ENCODE results near the gene MSANTD3. TPM values are rescaled to one million over a fixed set of nuclear protein-coding genes. Genes with fewer than 3 reads are reported as not detected.
"Not testable (repeated sequence)": the region's sequence is repeated elsewhere in the genome, so short reads cannot be mapped to it uniquely, and the experiment has no call there.

Gene MSANTD3
- total RNA-seq, 2 experiments from 2014 or later: 13.4 to 16.3 TPM

DNA sequence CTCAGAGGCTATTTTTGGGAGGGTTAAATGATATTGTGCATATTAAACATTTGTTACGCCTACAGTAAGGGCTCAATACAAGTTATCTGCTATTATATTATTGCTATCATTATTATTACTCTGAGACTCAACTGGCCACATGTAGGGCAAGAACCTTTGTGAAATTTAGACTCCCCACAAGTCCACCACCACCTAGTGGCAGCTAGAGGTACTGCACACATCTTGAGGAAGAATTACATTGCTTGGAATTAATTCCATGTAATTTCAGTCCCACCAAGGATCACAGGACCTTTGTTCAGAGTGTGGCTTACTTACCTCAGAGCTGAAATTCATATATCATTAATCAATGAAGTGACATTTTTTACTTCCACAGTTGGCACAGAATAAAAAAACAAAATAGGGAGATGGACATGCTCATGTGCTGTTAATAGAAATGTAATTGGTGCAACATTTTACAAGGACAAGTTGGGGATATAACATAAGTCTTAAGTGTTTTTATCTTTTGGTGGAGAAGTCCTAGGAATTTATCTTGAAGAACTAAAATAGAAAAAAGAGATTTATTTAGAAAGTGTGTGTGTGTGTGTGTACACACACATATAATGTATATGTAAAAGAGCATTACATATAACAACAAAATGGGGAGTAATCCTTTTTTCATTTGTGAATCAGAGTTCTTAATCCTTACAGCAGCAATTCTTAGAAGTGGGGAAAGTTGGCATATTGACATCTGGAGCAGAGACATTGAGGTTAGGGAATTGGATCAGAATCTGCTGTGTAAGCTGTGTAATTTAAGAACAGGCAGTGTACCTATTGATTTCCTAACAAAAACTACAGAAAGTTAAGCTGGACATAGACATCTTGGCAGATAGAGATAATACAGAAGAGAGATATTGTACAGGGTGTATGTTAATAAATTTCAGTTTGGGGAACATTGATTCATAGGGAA, 11.2 kb downstream of the MSANTD3 start:
- ChIA-PET POLR2A (interaction anchor here (0.6 kb wide), 1 partner anchor 82 kb away, joined by 3 read pairs; no protein-coding TSS in a partner anchor), CTCF (interaction anchor here (0.6 to 1.2 kb wide), 4 partner anchors 15 to 1179 kb away, joined by 3 to 4 read pairs (median 4); no protein-coding TSS in a partner anchor)
- H3K9me3 Mint-ChIP-seq: no peaks in the 10 kb centered on the region
- H3K4me1 Mint-ChIP-seq: no peaks in the 10 kb centered on the region
- no peaks in the 10 kb centered on the region for H3K36me3 Mint-ChIP-seq (ENCODE audit: low read depth)
- DNase-seq: peak; percentile 73
- no peaks in the 10 kb centered on the region for H3K27me3 Mint-ChIP-seq
- H3K4me3 Mint-ChIP-seq: no peak overlapping the region
- no peak overlapping the region for H3K27ac Mint-ChIP-seq

DNA sequence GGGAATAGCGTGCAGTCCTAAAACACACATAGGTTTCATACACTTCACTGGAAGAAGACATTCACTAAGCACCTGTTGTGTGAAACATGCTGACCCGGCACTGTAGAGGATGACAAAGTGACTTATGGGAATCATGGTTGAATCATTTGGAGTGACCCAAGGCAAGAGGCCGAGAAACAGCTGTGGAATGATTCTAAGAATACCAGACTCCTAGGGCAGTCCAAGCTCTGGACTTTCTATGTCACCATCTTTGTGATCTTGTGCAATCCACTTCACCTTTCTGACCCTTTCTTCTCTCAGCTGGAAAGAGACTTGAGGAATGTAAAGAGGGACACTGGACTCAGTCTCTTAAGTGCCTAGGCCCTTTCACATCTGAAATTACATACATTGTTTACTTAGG, 13.1 kb downstream of the MSANTD3 start:
- no peaks in the 10 kb centered on the region for H3K9me3 Mint-ChIP-seq
- H3K4me1 Mint-ChIP-seq: no peaks in the 10 kb centered on the region
- POLR2A ChIA-PET: no interaction called here
- H3K27ac Mint-ChIP-seq: no peak overlapping the region
- DNase-seq: no peak
- no peaks in the 10 kb centered on the region for H3K27me3 Mint-ChIP-seq
- CTCF ChIA-PET: interaction anchor here (1.0 to 1.1 kb wide), 3 partner anchors 10 to 647 kb away, joined by 3 to 5 read pairs (median 3); no protein-coding TSS in a partner anchor
- no peak overlapping the region for H3K4me3 Mint-ChIP-seq
- no peaks in the 10 kb centered on the region for H3K36me3 Mint-ChIP-seq (ENCODE audit: low read depth)

DNA sequence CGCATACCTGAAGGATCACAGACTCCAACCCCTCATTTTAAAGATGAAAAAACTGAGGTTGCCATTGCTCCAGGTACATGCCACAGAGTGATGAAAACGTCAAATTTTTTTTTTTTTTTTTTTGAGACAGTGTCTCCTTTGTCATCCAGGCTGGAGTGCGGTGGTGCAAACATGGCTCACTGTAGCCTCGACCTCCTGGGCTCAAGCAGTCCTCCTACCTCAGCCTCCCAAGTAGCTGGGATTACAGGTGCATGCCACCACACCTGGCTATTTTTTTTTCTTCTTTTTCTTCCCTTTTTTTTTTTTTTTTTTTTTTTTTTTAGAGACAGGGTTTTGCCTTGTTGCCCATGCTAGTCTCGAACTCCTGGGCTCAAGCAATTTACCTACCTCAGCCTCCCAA, 13.5 kb downstream of the MSANTD3 start:
- not testable (repeated sequence) for H3K4me1 Mint-ChIP-seq, H3K4me3 Mint-ChIP-seq
- CTCF ChIA-PET: interaction anchor here (0.8 to 1.1 kb wide), 3 partner anchors 9 to 647 kb away, joined by 3 to 5 read pairs (median 3); no protein-coding TSS in a partner anchor

DNA sequence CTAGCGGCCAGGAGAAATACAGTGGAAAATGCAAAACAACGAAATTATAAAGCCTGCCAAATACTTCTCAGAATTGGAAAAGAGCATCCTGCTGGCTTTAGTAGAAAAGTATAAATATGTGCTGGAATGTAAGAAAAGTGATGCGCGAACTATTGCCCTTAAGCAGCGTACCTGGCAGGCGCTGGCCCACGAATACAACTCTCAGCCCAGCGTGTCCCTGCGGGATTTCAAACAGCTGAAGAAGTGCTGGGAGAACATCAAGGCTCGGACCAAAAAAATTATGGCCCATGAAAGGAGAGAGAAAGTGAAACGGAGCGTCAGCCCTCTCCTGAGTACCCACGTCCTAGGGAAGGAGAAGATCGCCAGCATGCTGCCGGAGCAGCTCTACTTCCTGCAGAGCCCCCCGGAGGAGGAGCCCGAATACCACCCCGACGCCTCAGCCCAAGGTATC, 15.0 kb downstream of the MSANTD3 start:
- CTCF ChIA-PET: interaction anchor here (1.0 kb wide), 1 partner anchor 16 kb away, joined by 3 read pairs; no protein-coding TSS in a partner anchor
- Mint-ChIP-seq H3K36me3 (ENCODE audit: low read depth) (no peaks in the 10 kb centered on the region), H3K27me3 (no peaks in the 10 kb centered on the region), H3K9me3 (no peaks in the 10 kb centered on the region), H3K27ac (no peak overlapping the region), H3K4me3 (no peak overlapping the region), H3K4me1 (no peaks in the 10 kb centered on the region)
- no peak for DNase-seq
- POLR2A ChIA-PET: interaction anchor here (1.1 kb wide), 1 partner anchor 10 kb away, joined by 4 read pairs; no protein-coding TSS in a partner anchor

More for the DNA sequence above, 13.5 kb downstream of the MSANTD3 start:
- POLR2A ChIA-PET; H3K9me3 Mint-ChIP-seq; H3K27me3 Mint-ChIP-seq; H3K27ac Mint-ChIP-seq; H3K36me3 Mint-ChIP-seq (ENCODE audit: low read depth); DNase-seq: not testable (repeated sequence)

DNA sequence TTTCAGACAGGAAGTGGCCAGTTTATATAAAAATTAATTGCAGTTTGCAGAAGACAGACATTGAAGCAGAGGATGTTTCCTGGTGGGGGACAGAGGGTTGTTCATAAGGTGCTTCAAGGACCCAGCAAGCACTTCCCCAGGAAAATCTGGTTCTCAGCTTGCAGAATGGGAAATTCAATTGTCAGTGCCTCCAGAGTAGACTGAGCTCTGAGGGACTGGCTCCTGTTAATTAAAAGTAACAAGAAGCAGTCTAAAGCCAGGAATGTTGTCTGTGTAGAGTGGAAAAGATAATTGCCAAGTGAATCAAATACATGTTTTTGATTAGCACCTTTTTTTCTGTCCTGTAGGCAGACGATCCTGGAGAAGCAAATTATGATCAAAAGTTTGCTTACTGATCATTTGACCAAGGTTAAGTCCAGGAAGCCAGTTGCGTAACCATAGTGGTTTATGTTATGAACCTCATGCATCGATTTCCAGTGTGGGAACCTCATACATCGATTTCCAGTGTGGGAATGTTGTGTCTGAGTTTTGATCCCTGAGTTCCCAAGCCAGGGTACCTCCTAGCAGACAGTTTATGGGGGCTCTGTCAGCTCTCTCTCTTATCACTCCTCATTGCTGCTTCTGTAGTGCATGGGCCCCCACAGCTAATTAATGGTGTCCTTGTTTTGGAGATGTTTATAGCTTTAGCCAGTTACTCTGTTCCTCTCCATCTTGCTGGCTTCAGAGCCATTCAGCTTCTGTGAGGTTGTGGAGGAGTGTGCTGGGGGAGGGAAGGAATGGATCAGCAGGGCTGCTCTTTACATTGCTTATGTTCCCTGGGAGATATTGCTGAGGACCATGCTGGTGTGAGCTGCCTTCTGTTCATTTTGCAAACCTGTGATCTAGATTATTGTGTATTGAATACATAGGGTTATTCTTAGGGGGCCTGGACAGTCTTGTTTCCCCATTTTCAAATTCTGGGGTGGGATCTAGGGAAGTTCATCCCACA, 17.1 kb downstream of the MSANTD3 start:
- no peaks in the 10 kb centered on the region for H3K4me1 Mint-ChIP-seq
- CTCF ChIA-PET: no interaction called here
- no peaks in the 10 kb centered on the region for H3K9me3 Mint-ChIP-seq
- H3K27me3 Mint-ChIP-seq: no peaks in the 10 kb centered on the region
- no peaks in the 10 kb centered on the region for H3K36me3 Mint-ChIP-seq (ENCODE audit: low read depth)
- H3K27ac Mint-ChIP-seq: no peak overlapping the region
- POLR2A ChIA-PET: no interaction called here
- no peak for DNase-seq
- no peak overlapping the region for H3K4me3 Mint-ChIP-seq

DNA sequence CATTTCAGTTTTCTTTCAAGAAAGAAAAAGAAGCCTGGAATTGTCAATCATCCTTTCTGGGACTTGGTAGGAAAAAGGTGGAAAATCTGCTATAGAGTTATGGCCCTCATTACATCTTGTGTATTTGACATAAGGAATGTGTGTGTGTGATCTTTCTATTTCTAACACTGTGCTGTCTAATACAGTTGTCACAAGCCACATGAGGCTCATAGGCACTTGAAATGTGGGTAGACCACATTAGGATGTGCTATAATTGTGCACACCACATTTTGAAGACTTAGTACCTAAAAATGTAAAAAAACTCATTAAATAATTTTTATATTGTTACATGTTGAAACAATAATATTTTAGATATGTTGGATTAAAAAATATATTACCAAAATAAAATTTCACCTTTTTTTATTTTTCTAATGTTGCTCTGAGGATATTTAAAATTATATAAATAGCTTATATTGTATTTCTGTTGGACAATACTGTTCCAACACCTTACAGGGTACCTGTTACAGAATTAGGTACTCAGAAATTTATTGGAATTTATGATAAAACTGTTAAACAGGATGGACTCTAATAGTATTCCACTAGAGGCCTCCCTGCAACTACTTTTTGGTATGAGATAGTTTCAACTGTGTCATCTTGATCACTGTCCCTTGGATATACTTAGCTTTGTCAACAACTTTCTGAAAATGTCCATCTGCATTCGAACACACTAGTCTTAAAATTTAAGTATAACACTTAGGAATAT, 18.4 kb downstream of the MSANTD3 start:
- H3K27ac Mint-ChIP-seq: no peak overlapping the region
- H3K36me3 Mint-ChIP-seq (ENCODE audit: low read depth): no peaks in the 10 kb centered on the region
- no peaks in the 10 kb centered on the region for H3K4me1 Mint-ChIP-seq
- no peak overlapping the region for H3K4me3 Mint-ChIP-seq
- CTCF ChIA-PET: no interaction called here
- DNase-seq: no peak
- H3K9me3 Mint-ChIP-seq: no peaks in the 10 kb centered on the region
- POLR2A ChIA-PET: no interaction called here
- H3K27me3 Mint-ChIP-seq: no peaks in the 10 kb centered on the region

DNA sequence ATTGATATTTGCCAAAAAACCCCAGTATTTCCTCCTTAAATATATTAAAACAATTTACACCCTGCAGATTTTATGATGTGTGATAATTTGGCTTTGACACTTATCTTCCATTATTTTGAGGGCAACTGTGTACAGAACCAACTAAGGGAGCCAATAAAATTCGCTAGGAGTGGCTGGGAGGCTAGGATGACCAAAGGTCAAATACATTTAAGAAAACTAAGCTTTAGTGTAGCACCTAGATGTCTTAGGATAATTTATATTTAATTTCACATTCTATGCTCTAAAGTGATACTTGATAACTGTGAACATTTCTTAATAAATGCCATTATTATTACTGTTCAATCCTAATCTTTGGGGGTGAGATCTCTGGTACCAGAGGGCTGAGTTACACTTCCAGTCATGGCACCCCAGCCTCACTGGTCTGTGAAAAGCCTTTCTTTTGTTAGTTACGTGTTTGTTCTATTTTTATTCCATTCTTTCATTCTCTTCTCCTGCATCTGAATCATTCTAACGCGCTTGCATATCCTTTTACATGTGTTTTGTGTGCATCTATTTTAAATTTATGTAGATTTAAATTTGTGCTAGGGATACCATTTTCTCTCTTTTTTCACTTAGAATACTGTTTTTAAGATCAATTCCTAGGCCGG, 19.1 kb downstream of the MSANTD3 start:
- ChIA-PET CTCF (no interaction called here), POLR2A (no interaction called here)
- no peak overlapping the region for H3K4me3 Mint-ChIP-seq
- no peaks in the 10 kb centered on the region for H3K27me3 Mint-ChIP-seq
- H3K27ac Mint-ChIP-seq: no peak overlapping the region
- no peaks in the 10 kb centered on the region for H3K9me3 Mint-ChIP-seq
- H3K4me1 Mint-ChIP-seq: no peaks in the 10 kb centered on the region
- no peak for DNase-seq
- peaks cover 2% of the 10 kb centered on the region for H3K36me3 Mint-ChIP-seq (ENCODE audit: low read depth)

DNA sequence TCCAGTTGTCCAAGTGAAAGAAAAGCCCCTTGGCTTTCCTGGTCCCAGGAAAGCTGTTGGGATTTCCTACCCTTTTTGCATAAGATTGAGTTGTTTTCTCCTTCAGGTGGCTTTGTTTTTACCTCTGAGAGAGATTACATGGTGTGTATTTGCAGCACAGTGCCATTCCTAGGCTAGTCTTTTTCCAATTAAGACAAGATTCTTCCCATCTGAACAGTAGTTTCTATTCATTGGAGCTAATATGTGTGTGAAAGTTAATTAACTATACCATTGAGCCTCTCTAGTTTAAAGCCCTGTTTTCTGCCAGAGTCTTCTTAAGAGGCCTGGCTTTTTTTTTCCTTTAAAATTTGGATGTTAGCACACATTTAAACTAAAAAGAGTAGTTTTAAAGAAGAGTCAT, 20.1 kb downstream of the MSANTD3 start:
- no peaks in the 10 kb centered on the region for H3K27me3 Mint-ChIP-seq
- no peak for DNase-seq
- CTCF ChIA-PET: no interaction called here
- H3K4me3 Mint-ChIP-seq: no peak overlapping the region
- POLR2A ChIA-PET: no interaction called here
- H3K36me3 Mint-ChIP-seq (ENCODE audit: low read depth): peaks cover 6% of the 10 kb centered on the region
- H3K9me3 Mint-ChIP-seq: no peaks in the 10 kb centered on the region
- no peaks in the 10 kb centered on the region for H3K4me1 Mint-ChIP-seq
- H3K27ac Mint-ChIP-seq: no peak overlapping the region

DNA sequence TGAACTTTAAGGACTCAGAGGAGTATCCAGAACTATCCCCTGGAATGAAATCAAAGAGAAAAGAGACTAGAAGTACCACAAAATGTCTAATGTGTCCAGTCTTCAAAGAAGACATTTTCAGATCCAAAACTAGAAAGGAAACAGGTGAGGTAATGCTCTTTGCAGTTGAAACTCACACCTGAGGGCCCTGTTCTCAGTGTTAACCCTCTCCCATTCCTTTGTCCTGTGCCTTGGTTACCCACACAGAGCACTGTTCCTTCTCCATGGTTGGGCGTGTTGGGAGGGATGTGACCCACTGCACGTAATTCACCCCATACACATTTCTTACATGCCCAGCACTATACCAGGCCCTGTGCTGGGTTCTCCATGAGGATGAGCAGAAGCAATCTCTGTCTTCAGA, 21.3 kb downstream of the MSANTD3 start:
- H3K27ac Mint-ChIP-seq: no peak overlapping the region
- H3K4me3 Mint-ChIP-seq: no peak overlapping the region
- peaks cover 6% of the 10 kb centered on the region for H3K36me3 Mint-ChIP-seq (ENCODE audit: low read depth)
- no peaks in the 10 kb centered on the region for H3K9me3 Mint-ChIP-seq
- no peaks in the 10 kb centered on the region for H3K27me3 Mint-ChIP-seq
- ChIA-PET POLR2A (no interaction called here), CTCF (interaction anchor here (0.6 kb wide), 1 partner anchor 11 kb away, joined by 3 read pairs; no protein-coding TSS in a partner anchor)
- no peak for DNase-seq
- H3K4me1 Mint-ChIP-seq: no peaks in the 10 kb centered on the region

DNA sequence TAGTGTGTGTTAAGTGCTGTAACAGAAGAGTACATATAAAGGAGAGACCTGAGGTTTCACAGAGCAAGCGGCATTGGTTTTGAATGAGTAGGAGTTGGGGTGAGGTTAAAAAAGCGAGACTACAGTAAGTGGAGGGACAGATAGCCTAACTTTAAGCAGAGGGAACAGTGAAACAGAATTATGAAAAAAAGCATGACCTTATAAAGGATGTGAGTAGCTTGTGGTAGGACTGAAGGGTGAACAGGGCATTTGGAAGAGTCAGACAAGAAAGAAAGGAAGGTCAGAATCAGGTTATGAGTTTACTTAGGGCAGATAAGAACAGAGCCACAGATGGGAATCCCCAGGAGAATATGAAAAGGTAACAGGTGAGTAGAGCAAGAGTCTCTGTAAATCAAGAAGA, 22.5 kb downstream of the MSANTD3 start:
- Mint-ChIP-seq H3K27ac (no peak overlapping the region), H3K4me1 (no peaks in the 10 kb centered on the region), H3K9me3 (no peaks in the 10 kb centered on the region), H3K4me3 (no peak overlapping the region), H3K27me3 (no peaks in the 10 kb centered on the region), H3K36me3 (ENCODE audit: low read depth) (peaks cover 7% of the 10 kb centered on the region)
- ChIA-PET CTCF (interaction anchor here (0.5 to 0.8 kb wide), 2 partner anchors 9 to 23 kb away, joined by 3 read pairs; no protein-coding TSS in a partner anchor), POLR2A (no interaction called here)
- no peak for DNase-seq

DNA sequence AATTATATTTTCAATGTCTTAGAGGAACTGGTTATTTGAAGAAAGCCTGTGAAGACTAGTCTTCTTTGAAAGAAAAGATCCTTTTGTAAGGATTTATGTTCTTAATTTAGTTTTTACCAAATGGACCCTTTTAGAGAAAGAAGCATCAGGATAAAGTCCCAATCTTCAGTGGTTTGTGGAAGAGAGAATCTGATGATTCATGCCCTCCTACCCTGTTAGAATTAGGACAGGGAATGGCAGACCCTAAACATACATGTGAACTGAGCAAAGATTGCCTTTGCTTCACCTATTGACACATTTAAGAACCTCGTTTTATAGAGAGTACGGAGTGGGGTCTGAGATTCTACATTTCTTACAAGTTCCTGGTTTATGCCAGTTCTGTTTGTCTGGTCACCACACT, 26.0 kb downstream of the MSANTD3 start:
- ChIA-PET POLR2A (no interaction called here), CTCF (interaction anchor here (1.0 kb wide), 1 partner anchor 13 kb away, joined by 3 read pairs; no protein-coding TSS in a partner anchor)
- no peaks in the 10 kb centered on the region for H3K4me1 Mint-ChIP-seq
- no peak overlapping the region for H3K4me3 Mint-ChIP-seq
- peaks cover 7% of the 10 kb centered on the region for H3K36me3 Mint-ChIP-seq (ENCODE audit: low read depth)
- no peak overlapping the region for H3K27ac Mint-ChIP-seq
- no peaks in the 10 kb centered on the region for H3K9me3 Mint-ChIP-seq
- H3K27me3 Mint-ChIP-seq: no peaks in the 10 kb centered on the region
- no peak for DNase-seq

DNA sequence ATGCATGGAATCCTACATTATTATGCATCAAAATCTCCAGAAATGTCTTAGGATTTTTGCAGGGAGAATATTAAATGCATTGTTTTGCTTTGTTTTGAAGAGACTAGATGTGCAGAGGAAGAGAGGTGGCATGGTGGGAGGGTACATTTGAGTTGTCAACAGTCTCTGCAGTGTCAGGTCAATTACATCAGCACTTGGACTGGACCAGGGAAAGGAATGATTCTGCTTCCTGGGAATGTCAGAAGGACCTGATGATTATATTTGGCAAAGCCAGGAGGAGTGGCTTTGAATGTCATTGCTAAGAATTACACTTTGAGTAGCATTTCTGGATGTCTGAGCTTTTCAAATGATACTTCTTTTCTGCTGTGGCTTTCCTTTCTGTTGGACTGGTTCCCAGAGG, 28.5 kb downstream of the MSANTD3 start:
- CTCF ChIA-PET: no interaction called here

More for the DNA sequence above, 28.5 kb downstream of the MSANTD3 start:
- no peak for DNase-seq
- peaks cover 7% of the 10 kb centered on the region for H3K27me3 Mint-ChIP-seq
- no peaks in the 10 kb centered on the region for H3K9me3 Mint-ChIP-seq
- H3K4me1 Mint-ChIP-seq: no peaks in the 10 kb centered on the region
- H3K27ac Mint-ChIP-seq: no peak overlapping the region
- POLR2A ChIA-PET: no interaction called here
- H3K4me3 Mint-ChIP-seq: no peak overlapping the region
- peaks cover 6% of the 10 kb centered on the region for H3K36me3 Mint-ChIP-seq (ENCODE audit: low read depth)

Data from activated CD4-positive, alpha-beta T cell treated with anti-CD3 and anti-CD28 coated beads, Interleukin-2, amount 10 ng/mL, durations not matched to agents 7 days and 5 days (primary cell).